Endometrium (tissue), 2 donors: ENCODE results near the gene CDH11.

ENCODE experiments used
- FAIRE-seq: peaks from 2 replicates; lab custom pipeline; 2012; peaks lifted over from hg19 to GRCh38; lab: Jason Lieb, UNC
- donor health status: control.
- donor health status: control.

CDH11 gene

GRCh38 chr16:65121870-65122723, at the start of gene CDH11:
TSS of gene CDH11 (minus strand) at chr16:65122063. CDS start at chr16:65004869, 117,194 bp downstream.
- no peak for FAIRE-seq

- no peak for FAIRE-seq
Measured at GRCh38 chr16:65154321-65154720, 32.5 kb upstream of the CDH11 start.

- FAIRE-seq = no peak
Measured at GRCh38 chr16:65153365-65154105, 31.7 kb upstream of the CDH11 start.

- FAIRE-seq = no peak
Measured at GRCh38 chr16:65148804-65149203, 26.9 kb upstream of the CDH11 start.

- no peak for FAIRE-seq
Measured at GRCh38 chr16:65142276-65142675, 20.4 kb upstream of the CDH11 start.

GRCh38 chr16:65136681-65137080, 14.8 kb upstream of the CDH11 start:
- FAIRE-seq = no peak

GRCh38 chr16:65126845-65127624, 5.2 kb upstream of the CDH11 start:
- no peak for FAIRE-seq

- FAIRE-seq = no peak
Measured at GRCh38 chr16:65125871-65126270, 4.0 kb upstream of the CDH11 start.

GRCh38 chr16:65125322-65125721, 3.5 kb upstream of the CDH11 start:
- no peak for FAIRE-seq

GRCh38 chr16:65124596-65124995, 2.7 kb upstream of the CDH11 start:
- no peak for FAIRE-seq

GRCh38 chr16:65124212-65124548, 2.3 kb upstream of the CDH11 start:
- no peak for FAIRE-seq

GRCh38 chr16:65123396-65124211, 1.7 kb upstream of the CDH11 start:
- FAIRE-seq = no peak

- FAIRE-seq = no peak
Measured at GRCh38 chr16:65122724-65123395, 997 bp upstream of the CDH11 start.

- FAIRE-seq = no peak
Measured at GRCh38 chr16:65120831-65121721, 787 bp downstream of the CDH11 start.

- FAIRE-seq = no peak
Measured at GRCh38 chr16:65120461-65120830, 1.4 kb downstream of the CDH11 start.

GRCh38 chr16:65119901-65120401, 1.9 kb downstream of the CDH11 start:
- FAIRE-seq = peak; percentile 43

GRCh38 chr16:65119435-65119834, 2.4 kb downstream of the CDH11 start:
- peak; percentile 66 for FAIRE-seq

GRCh38 chr16:65118871-65119270, 3.0 kb downstream of the CDH11 start:
- FAIRE-seq = no peak

GRCh38 chr16:65117811-65118448, 3.9 kb downstream of the CDH11 start:
- peak; percentile 63 for FAIRE-seq
